K562 (cell line): ENCODE measurements around the gene CD8A. TPM values are rescaled to one million over a fixed set of nuclear protein-coding genes. Genes with fewer than 3 reads are reported as not detected.

Source experiments
- ATAC-seq: fragments of 200-7000 bp; cut with Tn5 transposase; 3 replicates; pipeline ENCODE4 v1.9.1; 2020; ENCODE audit warnings: moderate library complexity
- BruUV-seq: library from RNA; stranded (reverse); fragments of 400-500 nt; replicated peaks from 2 replicates; lab custom pipeline; 2021; lab: Mats Ljungman, UMichigan
- CTCF ChIA-PET: fragments of 300-600 bp; formaldehyde crosslinking; extraction: SDS; loops from one replicate; lab custom pipeline; 2021; ENCODE audit warnings: low intra/inter-chr PET ratio; lab: Yijun Ruan, JAX
- POLR2A ChIA-PET: fragments of 300-600, 350-650 bp; sonication (Branson Sonifier 250); formaldehyde crosslinking; extraction: SDS; loops from one replicate; lab custom pipeline; 2021; ENCODE audit warnings: antibody characterized with exemption, inconsistent platforms; lab: Yijun Ruan, JAX
- DNase-seq, 4 experiments: peaks; one replicate each; pipeline versions ENCODE4 v3.0.0 to v3.0.0-alpha.2; 2011 to 2018; ENCODE audit warnings: low spot score in 3 of 4, mixed read lengths in 3 of 4; ENCODE audit errors: extremely low read depth in 1 of 4
- FAIRE-seq: peaks from 2 replicates; lab custom pipeline; 2011; peaks lifted over from hg19 to GRCh38; lab: Jason Lieb, UNC
- H2AFZ ChIP-seq: 2 replicates; pipeline ENCODE4 v1.6.0; 2011; ENCODE audit warnings: low read depth, low read length, control low read depth, inconsistent platforms
- H3K27ac ChIP-seq: fragments of 200-600 bp; 3 replicates; pipeline ENCODE4 v1.8.0; 2011; ENCODE audit warnings: low read depth, mild to moderate bottlenecking, control low read depth, inconsistent platforms, low read length, moderate library complexity, mixed read lengths; ENCODE audit errors: extremely low read depth
- H3K27me3 ChIP-seq, 2 experiments: fragments of 300-600 bp in 1 of 2; 2 replicates in 1 of 2; 3 replicates in 1 of 2; pipeline versions ENCODE4 v1.6.0 to v1.8.0; 2011; ENCODE audit warnings: inconsistent platforms in 2 of 2, low read length in 2 of 2, mild to moderate bottlenecking in 1 of 2, mixed read lengths in 1 of 2, moderate library complexity in 1 of 2; ENCODE audit not compliant: control insufficient read depth in 2 of 2, insufficient read depth in 2 of 2
- H3K36me3 ChIP-seq: fragments of 300-600 bp; 3 replicates; pipeline ENCODE4 v1.8.0; 2011; ENCODE audit warnings: mild to moderate bottlenecking, low read length, inconsistent platforms; ENCODE audit not compliant: control insufficient read depth, insufficient read depth
- H3K4me1 ChIP-seq, 2 experiments: fragments of 200-600 bp in 1 of 2; replicated peaks in 1 of 2; 2 replicates in 1 of 2; 3 replicates in 1 of 2; pipeline versions ENCODE4 v1.5.1 to v1.8.0; 2011; ENCODE audit warnings: inconsistent platforms in 2 of 2, low read length in 2 of 2, mild to moderate bottlenecking in 1 of 2, mixed read lengths in 1 of 2, moderate library complexity in 1 of 2; ENCODE audit not compliant: control insufficient read depth in 2 of 2, insufficient read depth in 2 of 2
- H3K4me2 ChIP-seq: 2 replicates; pipeline ENCODE4 v1.6.1; 2011; ENCODE audit warnings: low read length, control low read depth, inconsistent platforms, mixed read lengths; ENCODE audit not compliant: insufficient read depth
- H3K4me3 ChIP-seq: fragments of 200-600 bp; sonication (generic), shearing (Covaris generic); 2 replicates; pipeline ENCODE4 v1.5.1; 2016; ENCODE audit warnings: control low read depth, inconsistent platforms
- H3K79me2 ChIP-seq: fragments of 200-600 bp; 3 replicates; pipeline ENCODE4 v1.8.0; 2011; ENCODE audit warnings: low read length, inconsistent platforms; ENCODE audit not compliant: control insufficient read depth, insufficient read depth
- H3K9ac ChIP-seq, 2 experiments: 2 replicates each; pipeline versions ENCODE4 v1.6.0 to v1.6.1; 2011; ENCODE audit warnings: low read depth in 2 of 2, low read length in 2 of 2, control low read depth in 1 of 2, inconsistent platforms in 1 of 2, mild to moderate bottlenecking in 1 of 2, mixed read lengths in 1 of 2; ENCODE audit not compliant: insufficient read depth in 1 of 2
- H3K9me1 ChIP-seq: one replicate; pipeline ENCODE4 v1.6.0; 2011; ENCODE audit warnings: inconsistent platforms, mild to moderate bottlenecking, low read length, moderate library complexity; ENCODE audit not compliant: control insufficient read depth, insufficient read depth
- H3K9me3 ChIP-seq: replicated peaks from 2 replicates; pipeline ENCODE4 v1.5.1; 2011; ENCODE audit warnings: low read depth, low read length, inconsistent platforms; ENCODE audit not compliant: control insufficient read depth, insufficient read depth
- H4K20me1 ChIP-seq: replicated peaks from 2 replicates; pipeline ENCODE4 v1.6.1; 2011; ENCODE audit warnings: low read length, inconsistent platforms, mixed read lengths; ENCODE audit not compliant: control insufficient read depth, insufficient read depth
- BCOR ChIP-seq: fragments of 450-650 bp; IDR thresholded peaks from 2 replicates; pipeline ENCODE4 v1.6.1; 2016
- BRD4 ChIP-seq: fragments of 200-600 bp; sonication (generic); IDR thresholded peaks from 2 replicates; pipeline ENCODE4 v1.6.1; 2017; ENCODE audit warnings: inconsistent platforms
- CBFA2T2 ChIP-seq: fragments of 450-650 bp; conservative IDR thresholded peaks from 2 replicates; pipeline ENCODE4 v1.6.1; 2017; ENCODE audit warnings: mild to moderate bottlenecking
- CBX2 ChIP-seq: fragments of 200-600 bp; sonication (generic); IDR thresholded peaks from one replicate; pipeline ENCODE4 v1.6.1; 2012; ENCODE audit warnings: mild to moderate bottlenecking, low read length, inconsistent platforms; ENCODE audit not compliant: insufficient read depth, poor library complexity, severe bottlenecking
- HNRNPH1 ChIP-seq: fragments of 200-400 bp; formaldehyde crosslinking; optimal IDR thresholded peaks from 2 replicates; pipeline ENCODE3; 2017; ENCODE audit warnings: low read depth, mild to moderate bottlenecking, low read length, moderate library complexity
- SAFB2 ChIP-seq: fragments of 200-400 bp; formaldehyde crosslinking; IDR thresholded peaks from 2 replicates; pipeline ENCODE4 v1.6.1; 2018; ENCODE audit warnings: borderline replicate concordance, low read length, low read depth, moderate library complexity; ENCODE audit not compliant: severe bottlenecking
- TRIM24 ChIP-seq, 2 experiments: fragments of 450-650 bp; IDR thresholded peaks; 2 replicates each; pipeline ENCODE4 v1.6.1; 2016
- ZBED1 ChIP-seq: IDR thresholded peaks from 2 replicates; pipeline ENCODE4 v1.6.1; 2014
- ZNF445 ChIP-seq: fragments of 250-450 bp; sonication (Bioruptor Pico); IDR thresholded peaks from 2 replicates; pipeline ENCODE4 v1.4.0; 2020; ENCODE audit warnings: low read depth, mild to moderate bottlenecking, moderate library complexity
- WGBS: fragments of 100-300 bp; shearing (Covaris generic); methylation state at CpG from one replicate; pipeline ENCODE4 v1.1.6; 2016; ENCODE audit warnings: low coverage, mixed read lengths; ENCODE audit not compliant: insufficient coverage; ENCODE audit errors: missing lambda C conversion rate; 5-methylcytosine and 5-hydroxymethylcytosine counted together
- in situ Hi-C: fragments of 300-500 bp; cut with MboI; formaldehyde crosslinking; loops from 4 replicates; pipeline ENCODE4 v1.15.0; 2018; ENCODE audit warnings: inconsistent platforms, mixed read lengths
- intact Hi-C: fragments of 100-400 bp; cut with micrococcal nuclease; formaldehyde crosslinking; loops from 2 replicates; pipeline ENCODE4 v1.14.2; 2022
- polyA plus RNA-seq, 8 experiments: library from polyadenylated mRNA; depleted of rRNA in 4 of 8; stranded (reverse) in 5 of 8; unstranded in 3 of 8; fragments of >200 nt; fragmentation: Nextera tagmentation in 2 of 8; fragmentation: Illumina TruSeq in 1 of 8; extraction: Ambion mirVana in 2 of 8; extraction: Trizol in 1 of 8; gene quantifications; 2 replicates each; pipeline versions ENCODE4 v1.2.1 to v1.2.3, GENCODE V29; 2011 to 2014; ENCODE audit warnings: inconsistent platforms in 1 of 8, missing spikeins in 1 of 8
- total RNA-seq, 7 experiments: library from RNA; depleted of rRNA in 6 of 7; stranded (reverse); fragments of >200 nt in 6 of 7; fragmentation: Illumina TruSeq in 2 of 7; extraction: Trizol in 2 of 7; gene quantifications; 2 replicates each; pipeline versions ENCODE4 v1.2.1 to v1.2.3, GENCODE V29; 2011 to 2021; ENCODE audit warnings: low replicate concordance in 1 of 7
- TF ChIP-seq, protein P1 (sequence below): sonication (generic); formaldehyde crosslinking; IDR thresholded peaks from 2 replicates; pipeline ENCODE4 v1.8.0; 2022; ENCODE audit warnings: mild to moderate bottlenecking, missing genetic modification reagents

The CD8A gene
- total and polyA plus RNA-seq, 9 of the 15 experiments (the other 6 are each of a cell fraction or from before 2014, with no cell fraction given), result 0.07 TPM; not detected in 8

DNA sequence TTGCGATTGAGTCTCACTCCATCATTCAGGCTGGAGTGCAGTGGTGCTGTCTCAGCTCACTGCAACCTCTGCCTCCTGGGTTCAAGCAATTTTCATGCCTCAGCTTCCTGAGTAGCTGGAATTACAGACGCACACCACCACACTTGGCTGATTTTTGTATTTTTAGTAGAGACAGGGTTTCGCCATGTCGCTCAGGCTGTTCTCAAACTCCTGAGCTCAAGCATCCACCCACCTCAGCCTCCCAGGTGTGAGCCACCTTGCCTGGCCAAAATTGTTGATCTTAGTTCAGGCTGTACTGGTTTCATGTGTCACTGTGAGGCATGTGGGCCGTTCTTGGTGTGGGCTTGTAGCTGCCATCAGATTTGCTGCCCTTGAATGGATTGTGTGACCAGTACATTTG lies 18.1 kb downstream of the CD8A start:
- Histone ChIP-seq H3K9me1 (no peaks in the 10 kb centered on the region), H3K9ac (no peak overlapping the region), H3K9me3 (no peaks in the 10 kb centered on the region), H3K4me1 (no peaks in the 10 kb centered on the region), H3K4me3 (no peak overlapping the region), H3K4me2 (no peak overlapping the region), H3K79me2 (no peaks in the 10 kb centered on the region), H4K20me1 (no peaks in the 10 kb centered on the region), H2AFZ (no peak overlapping the region), H3K27ac (no peak overlapping the region), H3K36me3 (peaks cover 65% of the 10 kb centered on the region), H3K27me3 (no peaks in the 10 kb centered on the region)
- intact Hi-C loops (no loop called here), in situ Hi-C loops (loop anchor here (25.0 kb wide), 1 partner anchor 290 kb away; no protein-coding TSS in a partner anchor)
- ATAC-seq (no peak), FAIRE-seq (no peak), DNase-seq (no peak)
- ChIA-PET CTCF (no interaction called here), POLR2A (interaction anchor here (1.6 kb wide), 1 partner anchor 10 kb away, joined by 3 read pairs; no protein-coding TSS in a partner anchor)
- 78% methylated on average over 5 of the region's 5 CpGs for WGBS
- no peak for TF ChIP-seq BRD4
- no peak for TF ChIP-seq CBX2
- no peak for TF ChIP-seq CBFA2T2
- TF ChIP-seq HNRNPH1, result no peak
- TF ChIP-seq BCOR, result no peak
- TF ChIP-seq SAFB2, result no peak
- no peak for TF ChIP-seq TRIM24 (IDR thresholded peaks at IDR 0.05)
- TF ChIP-seq ZNF445 (CRISPR knock-in tag), result no peak
- TF ChIP-seq, protein P1, sequence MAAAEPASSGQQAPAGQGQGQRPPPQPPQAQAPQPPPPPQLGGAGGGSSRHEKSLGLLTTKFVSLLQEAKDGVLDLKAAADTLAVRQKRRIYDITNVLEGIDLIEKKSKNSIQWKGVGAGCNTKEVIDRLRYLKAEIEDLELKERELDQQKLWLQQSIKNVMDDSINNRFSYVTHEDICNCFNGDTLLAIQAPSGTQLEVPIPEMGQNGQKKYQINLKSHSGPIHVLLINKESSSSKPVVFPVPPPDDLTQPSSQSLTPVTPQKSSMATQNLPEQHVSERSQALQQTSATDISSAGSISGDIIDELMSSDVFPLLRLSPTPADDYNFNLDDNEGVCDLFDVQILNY (CRISPR knock-in tag), result no peak
- TF ChIP-seq ZBED1, result no peak
- BruUV-seq, result no TSS peak
